ENCODE results near the gene ADGRB3.

- TF ChIP-seq CTCF (IDR thresholded peaks at IDR 0.05) (no peak), POLR2A (IDR thresholded peaks at IDR 0.05) (no peak)
Measured at GRCh38 chr6:68895929-68896328, 260.8 kb downstream of the ADGRB3 start.

Data from lower leg skin (tissue), 3 donors.